ENCODE results near the gene NLRP1. TPM values are rescaled to one million over a fixed set of nuclear protein-coding genes. Genes with fewer than 3 reads are reported as not detected.

NLRP1 gene
- total and polyA plus RNA-seq, 2 of the 13 experiments (the other 11 are each of a cell fraction or from before 2014, with no cell fraction given), result 3.4 to 3.7 TPM

DNA sequence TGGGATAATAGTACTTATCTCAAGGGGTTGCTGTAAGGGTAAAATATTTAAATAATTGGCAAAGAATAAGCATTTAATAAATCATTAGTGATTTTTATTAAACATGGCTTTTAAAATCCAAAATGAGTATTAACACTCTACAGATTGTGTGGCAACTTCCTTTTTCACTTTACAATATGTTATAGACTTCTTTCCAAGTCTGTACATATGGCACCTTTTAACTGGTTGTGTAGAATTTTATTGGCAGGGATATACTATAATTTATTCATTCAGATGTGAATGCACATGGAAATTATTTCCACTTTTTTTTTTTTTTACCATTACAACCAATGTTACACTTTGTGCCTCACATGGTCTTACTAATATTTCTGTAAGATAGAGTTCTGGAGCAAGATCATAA is 15.7 kb upstream of the NLRP1 start (continued):
- TF ChIP-seq CREM (IDR thresholded peaks at IDR 0.05), result no peak
- no peak for TF ChIP-seq CREM (CRISPR knock-in tag; IDR thresholded peaks at IDR 0.05)
- no peak for TF ChIP-seq SIX4 (CRISPR knock-in tag; IDR thresholded peaks at IDR 0.05)
- TF ChIP-seq ELF1 (CRISPR knock-in tag; IDR thresholded peaks at IDR 0.05), result no peak
- TF ChIP-seq FOXJ3 (CRISPR knock-in tag; IDR thresholded peaks at IDR 0.05; ENCODE audit: borderline replicate concordance), result no peak
- TF ChIP-seq ATAD3A (CRISPR knock-in tag; IDR thresholded peaks at IDR 0.05), result no peak

DNA sequence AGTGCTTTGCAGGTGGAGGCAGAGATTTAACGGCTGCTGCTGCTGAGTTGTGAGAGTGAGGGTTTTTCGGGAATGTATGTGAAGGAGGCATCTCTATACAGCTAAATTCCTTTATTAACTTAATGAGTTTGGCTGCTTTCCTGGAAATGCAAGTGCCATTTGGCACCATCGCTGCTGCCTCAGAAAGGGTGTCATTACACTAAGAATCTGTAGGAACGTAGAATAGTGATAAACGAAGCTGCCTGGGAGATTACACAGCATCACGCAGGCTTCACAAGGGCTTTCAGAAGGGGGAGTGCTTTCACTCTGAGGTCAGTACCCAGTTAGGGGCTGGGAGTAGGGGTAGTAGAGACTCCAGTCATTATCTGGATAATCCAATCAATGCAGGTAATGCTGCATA is 14.1 kb upstream of the NLRP1 start:
- H3K4me1 ChIP-seq (ENCODE audit: insufficient read depth, low read length), result no peaks in the 10 kb centered on the region
- no peak overlapping the region for H3K4me3 ChIP-seq (replicated peaks in 1 of 3; ENCODE audit: insufficient read depth in 1 of 3, low read depth in 2 of 3, low read length in 3 of 3)
- POLR2A ChIA-PET, result no interaction called here
- BruUV-seq (replicated peaks), result no TSS peak
- no peaks in the 10 kb centered on the region for H4K20me1 ChIP-seq (ENCODE audit: insufficient read depth, low read length)
- 6% methylated on average over 6 of the region's 6 CpGs for WGBS (ENCODE audit: low lambda C conversion rate)
- no peak overlapping the region for H3K9ac ChIP-seq (ENCODE audit: insufficient read depth, low read depth, low read length)
- ATAC-seq (no peak), DNase-seq (ENCODE audit: low spot score) (no peak), FAIRE-seq (no peak)
- H3K9me3 ChIP-seq (ENCODE audit: low read length), result no peaks in the 10 kb centered on the region
- no peaks in the 10 kb centered on the region for H3K79me2 ChIP-seq (ENCODE audit: insufficient read depth, low read length)
- CTCF ChIA-PET (ENCODE audit: low intra/inter-chr PET ratio, low total read pairs), result no interaction called here
- no peak overlapping the region for H2AFZ ChIP-seq (ENCODE audit: low read length)
- no peaks in the 10 kb centered on the region for H3K36me3 ChIP-seq (replicated peaks in 1 of 2; ENCODE audit: control insufficient read depth in 1 of 2, insufficient read depth in 2 of 2, low read length in 2 of 2)
- no peak overlapping the region for H3K27ac ChIP-seq (ENCODE audit: extremely low read length, insufficient read depth, low read length)
- TF ChIP-seq ZNF292 (CRISPR knock-in tag; IDR thresholded peaks at IDR 0.05; ENCODE audit: borderline replicate concordance, low read depth) (no peak), ZNF605 (CRISPR knock-in tag; IDR thresholded peaks at IDR 0.05) (no peak), ZNF883 (CRISPR knock-in tag; IDR thresholded peaks at IDR 0.05; ENCODE audit: not compliant biosample characterization) (no peak), CHCHD3 (CRISPR knock-in tag; IDR thresholded peaks at IDR 0.05) (no peak)
- H3K4me2 ChIP-seq (ENCODE audit: low read depth, low read length), result no peak overlapping the region
- intact Hi-C loops (cut with micrococcal nuclease; ENCODE audit: unreplicated experiment) (no loop called here), in situ Hi-C loops (cut with HindIII; ENCODE audit: extremely low pct_ligation_motif_present, low pct_unique_long_range_greater_than_20kb) (loop anchor here (10.0 kb wide), 1 partner anchor 666 kb away; no protein-coding TSS in a partner anchor)
- H3K27me3 ChIP-seq (ENCODE audit: control insufficient read depth in 1 of 2, insufficient read depth in 2 of 2, low read length in 2 of 2), result peaks cover 1 to 7% of the 10 kb centered on the region in 2 experiments; a peak in 2 of 5 replicates

Data from HepG2 (cell line).